Cardiac muscle cell (in vitro differentiated cells and primary cell): Measurements from ENCODE around the gene LAS1L. TPM values are rescaled to one million over a fixed set of nuclear protein-coding genes. Genes with fewer than 3 reads are reported as not detected.

Experiments
- DNase-seq, 2 donors: peaks; one replicate each; pipeline versions ENCODE4 v3.0.0 to v3.0.0-alpha.2; 2010 to 2017; ENCODE audit warnings: low read depth in 1 of 2, low spot score in 1 of 2
- H3K27ac ChIP-seq: fragments of 200-600 bp; sonication (generic); 2 replicates; pipeline ENCODE4 v1.5.1; 2016
- H3K27me3 ChIP-seq: fragments of 200-600 bp; sonication (generic); 2 replicates; pipeline ENCODE4 v1.6.0; 2016; ENCODE audit warnings: control low read depth
- H3K36me3 ChIP-seq: fragments of 200-600 bp; sonication (generic); 2 replicates; pipeline ENCODE4 v1.5.1; 2016; ENCODE audit warnings: control low read depth
- H3K4me1 ChIP-seq: fragments of 200-600 bp; sonication (generic); 2 replicates; pipeline ENCODE4 v1.8.1; 2017; ENCODE audit warnings: low read depth, mild to moderate bottlenecking, mixed run types
- H3K4me3 ChIP-seq: fragments of 200-600 bp; sonication (generic); 2 replicates; pipeline ENCODE4 v1.5.1; 2016; ENCODE audit warnings: mild to moderate bottlenecking
- H3K9me3 ChIP-seq: fragments of 200-600 bp; sonication (generic); 2 replicates; pipeline ENCODE4 v1.5.1; 2017; ENCODE audit warnings: low read depth, mild to moderate bottlenecking, control low read depth
- polyA plus RNA-seq: library from polyadenylated mRNA; unstranded; fragments of >200 nt; fragmentation: Nextera tagmentation; extraction: Ambion mirVana; gene quantifications from 2 replicates; pipeline ENCODE4 v1.2.1, GENCODE V29; 2016
- total RNA-seq: library from RNA; depleted of rRNA; stranded (reverse); fragments of >200 nt; gene quantifications from 2 replicates; pipeline ENCODE4 v1.2.3, GENCODE V29; 2016
- TF ChIP-seq, protein P1 (sequence below): IDR thresholded peaks from 2 replicates; pipeline ENCODE4 v1.5.1; 2012; ENCODE audit warnings: low read depth, mild to moderate bottlenecking, low read length

Gene LAS1L
- total RNA-seq: 24.3 and 30.6 TPM in 2 replicates
- polyA plus RNA-seq: 45.5 and 49.7 TPM in 2 replicates

DNA sequence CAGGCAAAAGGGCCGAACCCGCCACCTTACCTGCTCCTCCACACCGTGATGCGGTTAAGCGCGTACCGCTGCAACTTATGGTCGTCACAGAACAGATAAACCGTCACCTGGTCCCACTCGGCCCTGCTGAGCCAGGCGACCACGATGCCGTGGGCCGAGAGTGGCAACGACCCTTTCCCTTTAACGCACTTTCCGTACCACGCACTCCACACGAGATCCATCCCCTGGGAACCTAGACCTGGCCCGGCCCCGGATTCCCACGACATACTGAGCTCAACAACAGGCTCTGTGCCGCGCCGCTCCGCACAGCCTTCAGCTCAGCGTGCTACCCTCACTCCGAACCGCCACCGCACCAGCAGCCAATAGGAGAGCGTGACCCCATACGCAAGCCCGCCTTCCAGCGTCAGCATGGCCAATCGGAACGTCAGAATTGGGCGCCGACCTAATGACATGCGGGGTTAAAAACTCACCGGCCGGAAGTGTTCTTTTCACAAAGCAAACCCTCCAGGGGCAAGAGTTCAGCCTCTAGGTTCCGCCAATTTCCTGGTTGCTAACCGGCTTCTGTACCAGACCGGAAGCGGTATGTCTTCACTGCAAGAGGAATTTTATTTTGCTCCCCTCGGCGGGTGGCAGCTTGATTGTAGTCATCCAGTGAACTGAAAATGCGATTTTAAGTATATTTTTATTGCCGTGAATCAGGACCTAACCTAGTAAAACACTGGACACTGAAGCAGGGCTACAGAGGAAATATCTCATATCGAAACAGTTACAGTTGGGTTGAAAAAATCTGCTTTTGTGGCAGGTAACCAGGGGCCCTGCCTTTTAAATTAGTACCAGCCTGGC lies at the start of gene LAS1L:
Gene LAS1L (minus strand): TSS at position 338 of the 843 bp plus-strand sequence. CDS start 72 bp downstream, at position 266.
- Histone ChIP-seq H3K4me1 (no peaks in the 10 kb centered on the region), H3K27ac (peak within 1 kb of the TSS; percentile 78), H3K36me3 (no peaks in the 10 kb centered on the region), H3K9me3 (no peaks in the 10 kb centered on the region), H3K27me3 (no peaks in the 10 kb centered on the region), H3K4me3 (peak within 1 kb of the TSS; percentile 65)
- peak; percentile 90 to 96 for DNase-seq
- TF ChIP-seq, protein P1, sequence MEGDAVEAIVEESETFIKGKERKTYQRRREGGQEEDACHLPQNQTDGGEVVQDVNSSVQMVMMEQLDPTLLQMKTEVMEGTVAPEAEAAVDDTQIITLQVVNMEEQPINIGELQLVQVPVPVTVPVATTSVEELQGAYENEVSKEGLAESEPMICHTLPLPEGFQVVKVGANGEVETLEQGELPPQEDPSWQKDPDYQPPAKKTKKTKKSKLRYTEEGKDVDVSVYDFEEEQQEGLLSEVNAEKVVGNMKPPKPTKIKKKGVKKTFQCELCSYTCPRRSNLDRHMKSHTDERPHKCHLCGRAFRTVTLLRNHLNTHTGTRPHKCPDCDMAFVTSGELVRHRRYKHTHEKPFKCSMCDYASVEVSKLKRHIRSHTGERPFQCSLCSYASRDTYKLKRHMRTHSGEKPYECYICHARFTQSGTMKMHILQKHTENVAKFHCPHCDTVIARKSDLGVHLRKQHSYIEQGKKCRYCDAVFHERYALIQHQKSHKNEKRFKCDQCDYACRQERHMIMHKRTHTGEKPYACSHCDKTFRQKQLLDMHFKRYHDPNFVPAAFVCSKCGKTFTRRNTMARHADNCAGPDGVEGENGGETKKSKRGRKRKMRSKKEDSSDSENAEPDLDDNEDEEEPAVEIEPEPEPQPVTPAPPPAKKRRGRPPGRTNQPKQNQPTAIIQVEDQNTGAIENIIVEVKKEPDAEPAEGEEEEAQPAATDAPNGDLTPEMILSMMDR: no peak

DNA sequence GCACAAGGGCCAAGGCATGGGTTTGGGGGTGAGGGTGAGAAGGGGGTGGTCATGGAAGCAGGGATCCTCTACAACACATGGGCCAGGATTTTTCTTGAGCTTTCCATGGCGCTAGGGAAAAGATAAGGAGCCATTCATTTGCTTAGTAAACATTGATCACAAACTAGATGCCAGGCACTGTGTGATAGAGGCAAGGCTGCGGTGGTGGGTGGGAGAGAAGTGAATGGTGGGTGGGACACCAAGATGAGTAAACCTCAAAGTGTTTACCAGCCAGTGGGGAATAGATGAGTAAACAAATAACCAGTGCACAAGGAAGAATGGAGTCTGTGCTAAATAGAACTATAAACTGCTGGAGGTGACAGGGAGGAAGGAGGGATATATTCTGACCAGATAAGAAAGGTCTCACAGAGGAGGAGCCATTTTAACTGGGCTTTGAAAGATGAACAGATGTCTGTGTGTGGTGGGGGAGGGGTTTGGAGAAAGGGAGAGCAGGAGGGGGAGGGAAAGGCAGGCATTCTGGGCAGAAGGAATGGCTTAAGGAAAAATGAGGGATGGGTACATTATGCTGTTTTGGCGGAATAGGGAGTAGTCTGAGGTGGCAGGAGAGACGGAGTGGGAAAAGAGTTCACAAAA lies 48.0 kb upstream of the LAS1L start:
- TF ChIP-seq, protein P1: no peak
- no peaks in the 10 kb centered on the region for H3K4me1 ChIP-seq
- H3K27ac ChIP-seq: no peak overlapping the region
- no peaks in the 10 kb centered on the region for H3K9me3 ChIP-seq
- DNase-seq: no peak
- H3K27me3 ChIP-seq: no peaks in the 10 kb centered on the region
- no peak overlapping the region for H3K4me3 ChIP-seq
- no peaks in the 10 kb centered on the region for H3K36me3 ChIP-seq

DNA sequence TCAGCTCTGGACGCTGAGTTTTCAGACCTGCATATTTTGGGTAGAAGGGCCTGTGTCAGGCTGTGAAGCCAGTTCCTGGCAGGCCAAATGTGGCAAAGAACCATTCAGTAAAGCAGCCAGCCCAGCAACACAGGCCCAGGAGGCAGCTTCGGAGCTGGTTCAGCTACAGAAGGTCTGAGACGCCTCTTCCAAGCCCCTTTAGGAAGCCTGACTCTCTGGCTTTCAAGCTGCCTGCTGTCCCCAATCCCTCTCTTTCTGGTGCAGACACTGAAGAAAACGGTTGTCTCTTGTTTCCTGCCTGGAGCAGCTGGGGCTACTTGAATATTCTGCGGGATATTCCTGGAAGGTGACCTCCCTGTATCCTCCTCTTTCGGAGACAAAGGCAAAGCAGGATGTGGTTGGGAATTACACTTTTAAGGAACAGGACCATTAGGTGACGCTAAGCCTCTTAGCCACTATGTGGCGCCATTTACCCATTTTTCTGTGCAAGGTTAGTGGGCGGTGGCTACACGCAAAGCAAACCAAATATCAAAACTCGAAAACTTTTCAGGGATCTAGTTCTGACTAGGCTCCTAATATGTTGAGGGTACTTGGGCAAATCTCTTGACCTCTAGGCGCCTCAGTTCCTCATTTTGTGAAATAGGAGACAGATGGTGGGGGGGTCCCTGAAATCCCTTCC lies 47.2 kb upstream of the LAS1L start:
- Histone ChIP-seq H3K27ac (no peak overlapping the region), H3K27me3 (no peaks in the 10 kb centered on the region), H3K4me1 (no peaks in the 10 kb centered on the region)

DNA sequence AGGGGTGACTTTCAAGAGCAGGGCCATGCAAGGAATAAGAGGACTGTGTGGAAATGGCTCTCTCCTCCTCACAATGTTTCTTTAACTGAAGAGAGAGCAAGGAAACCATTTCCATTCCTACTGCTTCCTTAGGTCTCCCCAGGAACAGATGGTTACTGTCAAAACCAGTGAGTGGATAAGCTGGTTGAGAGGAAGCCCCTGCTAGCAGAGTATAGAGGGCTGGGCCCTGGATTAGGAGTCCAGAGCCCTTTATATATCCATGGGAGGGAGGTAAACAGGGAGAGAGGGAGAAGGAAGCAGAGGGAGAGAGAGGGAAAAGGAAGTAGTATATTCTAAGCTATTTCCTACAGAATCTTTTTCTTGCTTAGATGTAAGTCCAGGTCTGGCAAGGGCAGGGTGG lies 43.8 kb upstream of the LAS1L start:
- no peaks in the 10 kb centered on the region for H3K9me3 ChIP-seq
- H3K27me3 ChIP-seq: no peaks in the 10 kb centered on the region
- no peak overlapping the region for H3K4me3 ChIP-seq
- H3K27ac ChIP-seq: no peak overlapping the region
- no peaks in the 10 kb centered on the region for H3K4me1 ChIP-seq
- DNase-seq: no peak
- TF ChIP-seq, protein P1: no peak
- H3K36me3 ChIP-seq: no peaks in the 10 kb centered on the region

More for the DNA sequence above, 47.2 kb upstream of the LAS1L start:
- Histone ChIP-seq H3K36me3 (no peaks in the 10 kb centered on the region), H3K4me3 (no peak overlapping the region), H3K9me3 (no peaks in the 10 kb centered on the region)
- TF ChIP-seq, protein P1: peak; percentile 63
- DNase-seq: peak; percentile 59 to 74

DNA sequence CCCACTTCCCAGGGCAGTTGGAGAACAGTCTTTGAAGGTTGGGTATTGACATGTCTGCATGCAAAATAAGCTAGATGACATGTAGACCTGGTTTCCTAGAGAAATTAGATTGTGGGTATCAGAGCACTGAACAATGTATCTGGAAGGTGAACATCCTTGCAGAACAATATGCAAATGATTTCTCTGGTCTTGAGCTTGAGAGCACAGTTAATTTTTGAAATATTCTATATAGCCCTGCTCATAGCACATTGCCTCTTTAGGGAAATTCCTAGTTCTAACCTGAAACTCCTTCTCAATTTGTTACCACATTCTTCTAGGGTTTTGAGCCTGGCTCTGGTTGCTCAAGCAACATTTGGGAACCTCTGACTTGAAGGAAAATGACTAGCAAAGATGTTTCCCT lies 41.6 kb upstream of the LAS1L start:
- TF ChIP-seq, protein P1: no peak
- Histone ChIP-seq H3K4me1 (no peaks in the 10 kb centered on the region), H3K36me3 (no peaks in the 10 kb centered on the region), H3K27ac (no peak overlapping the region), H3K4me3 (no peak overlapping the region), H3K27me3 (no peaks in the 10 kb centered on the region), H3K9me3 (no peaks in the 10 kb centered on the region)
- no peak for DNase-seq
